GM21529 (cell line): ENCODE data around the gene PPP1R9A.

Source experiments
- ATAC-seq: cut with Tn5 transposase; IDR thresholded peaks from one replicate; pipeline ENCODE4 v1.9.1; 2021; ENCODE audit not compliant: unreplicated experiment

PPP1R9A gene

GRCh38 chr7:95026421-95027072 is 119.2 kb downstream of the PPP1R9A start:
- ATAC-seq: no peak

- ATAC-seq: no peak
These were observed 120.0 kb downstream of the PPP1R9A start for GRCh38 chr7:95027234-95027872.

GRCh38 chr7:95028683-95029082 is 121.3 kb downstream of the PPP1R9A start:
- no peak for ATAC-seq

GRCh38 chr7:95035295-95035694 is 127.9 kb downstream of the PPP1R9A start:
- no peak for ATAC-seq

GRCh38 chr7:95041031-95041430 is 133.6 kb downstream of the PPP1R9A start:
- no peak for ATAC-seq

- ATAC-seq: no peak
These were observed 138.0 kb downstream of the PPP1R9A start for GRCh38 chr7:95045236-95045923.

GRCh38 chr7:95046494-95047240 is 139.3 kb downstream of the PPP1R9A start:
- ATAC-seq: no peak

- ATAC-seq: no peak
These were observed 139.9 kb downstream of the PPP1R9A start for GRCh38 chr7:95047291-95047690.

- no peak for ATAC-seq
These were observed 145.2 kb downstream of the PPP1R9A start for GRCh38 chr7:95052566-95053094.

- no peak for ATAC-seq
These were observed 147.0 kb downstream of the PPP1R9A start for GRCh38 chr7:95054386-95054785.

- ATAC-seq: no peak
These were observed 147.9 kb downstream of the PPP1R9A start for GRCh38 chr7:95055295-95055694.

- ATAC-seq: no peak
These were observed 148.8 kb downstream of the PPP1R9A start for GRCh38 chr7:95056107-95056739.

GRCh38 chr7:95056901-95057300 is 149.5 kb downstream of the PPP1R9A start:
- ATAC-seq: no peak

- ATAC-seq: no peak
These were observed 152.5 kb downstream of the PPP1R9A start for GRCh38 chr7:95059842-95060313.

- ATAC-seq: no peak
These were observed 155.5 kb downstream of the PPP1R9A start for GRCh38 chr7:95062901-95063300.

- ATAC-seq: no peak
These were observed 159.5 kb downstream of the PPP1R9A start for GRCh38 chr7:95066737-95067530.

- no peak for ATAC-seq
These were observed 181.3 kb downstream of the PPP1R9A start for GRCh38 chr7:95088536-95089215.

- ATAC-seq: no peak
These were observed 182.3 kb downstream of the PPP1R9A start for GRCh38 chr7:95089414-95090315.
